GM19035 (cell line): ENCODE results near the gene THOC6.
"Not testable (repeated sequence)": the region's sequence is repeated elsewhere in the genome, so short reads cannot be mapped to it uniquely, and the experiment has no call there.

Experiments used
- ATAC-seq: cut with Tn5 transposase; IDR thresholded peaks from one replicate; pipeline ENCODE4 v1.9.1; 2021; ENCODE audit not compliant: unreplicated experiment

THOC6 gene

DNA sequence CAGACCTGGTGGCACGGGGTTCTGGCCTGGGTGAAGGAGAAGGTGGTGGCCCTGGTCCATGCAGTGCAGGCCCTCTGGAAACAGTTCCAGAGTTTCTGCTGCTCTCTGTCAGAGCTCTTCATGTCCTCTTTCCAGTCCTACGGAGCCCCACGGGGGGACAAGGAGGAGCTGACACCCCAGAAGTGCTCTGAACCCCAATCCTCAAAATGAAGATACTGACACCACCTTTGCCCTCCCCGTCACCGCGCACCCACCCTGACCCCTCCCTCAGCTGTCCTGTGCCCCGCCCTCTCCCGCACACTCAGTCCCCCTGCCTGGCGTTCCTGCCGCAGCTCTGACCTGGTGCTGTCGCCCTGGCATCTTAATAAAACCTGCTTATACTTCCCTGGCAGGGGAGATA lies 45.3 kb downstream of the THOC6 start:
- ATAC-seq, result not testable (repeated sequence)

DNA sequence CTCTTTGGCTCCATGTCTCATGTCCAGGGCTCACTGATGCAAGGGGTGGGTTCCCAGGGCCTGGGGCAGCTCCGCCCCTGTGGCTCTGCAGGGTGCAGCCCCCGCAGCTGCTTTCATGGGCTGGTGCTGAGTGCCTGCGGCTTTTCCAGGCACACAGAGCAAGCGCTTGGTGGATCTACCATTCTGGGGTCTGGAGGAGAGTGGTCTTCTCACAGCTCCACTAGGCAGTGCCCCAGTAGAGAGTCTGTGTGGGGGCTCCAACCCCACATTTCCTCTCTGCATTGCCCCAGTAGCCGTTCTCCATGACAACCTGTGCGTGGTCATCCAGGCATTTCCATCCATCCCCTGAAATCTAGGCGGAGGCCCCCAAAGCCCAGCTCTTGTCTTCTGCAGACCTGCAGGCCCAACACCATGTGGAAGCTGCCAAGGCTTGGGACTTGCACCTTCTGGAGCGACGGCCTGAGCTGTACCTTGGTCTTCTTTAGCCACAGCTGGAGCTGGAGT lies 46.8 kb downstream of the THOC6 start:
- no peak for ATAC-seq

DNA sequence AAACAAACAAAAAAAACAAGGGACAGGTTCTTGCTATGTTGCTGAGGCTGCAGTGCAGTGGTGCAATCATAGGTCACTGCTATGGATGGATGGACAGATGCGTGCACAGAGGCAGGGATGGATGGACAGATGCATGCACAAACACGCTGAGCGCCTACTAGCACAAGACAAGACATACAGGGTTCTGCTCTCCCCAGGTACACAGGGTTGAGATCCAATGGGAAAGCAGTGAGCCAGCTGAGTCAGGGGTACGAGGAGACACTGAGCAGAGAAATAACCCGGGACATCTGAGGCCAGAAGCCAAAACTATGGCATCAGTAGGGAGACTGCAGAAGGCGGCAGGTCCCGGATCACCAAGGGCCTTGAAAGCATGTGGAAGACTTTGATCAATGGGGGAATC lies 47.8 kb downstream of the THOC6 start:
- no peak for ATAC-seq

DNA sequence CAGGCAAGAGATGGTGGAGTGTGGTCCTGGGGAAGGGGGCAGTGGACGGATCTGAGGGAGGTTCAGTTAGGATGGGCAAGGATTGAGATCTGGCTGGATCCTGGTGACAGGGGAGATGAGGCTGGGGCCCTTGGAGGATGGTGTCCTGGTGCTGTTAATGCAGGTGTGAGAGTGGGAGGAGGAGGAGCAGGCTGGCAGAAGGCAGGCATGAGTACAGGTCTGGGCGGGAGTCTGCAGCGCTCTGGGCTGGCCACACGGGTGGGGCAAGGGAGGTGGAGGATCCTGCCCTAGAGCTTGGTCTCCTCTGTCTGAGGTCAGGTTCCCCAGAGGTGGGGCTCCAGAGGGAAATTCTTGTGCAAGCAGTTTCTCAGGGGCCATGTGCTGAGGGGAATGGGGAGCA lies 48.3 kb downstream of the THOC6 start:
- ATAC-seq, result not testable (repeated sequence)

DNA sequence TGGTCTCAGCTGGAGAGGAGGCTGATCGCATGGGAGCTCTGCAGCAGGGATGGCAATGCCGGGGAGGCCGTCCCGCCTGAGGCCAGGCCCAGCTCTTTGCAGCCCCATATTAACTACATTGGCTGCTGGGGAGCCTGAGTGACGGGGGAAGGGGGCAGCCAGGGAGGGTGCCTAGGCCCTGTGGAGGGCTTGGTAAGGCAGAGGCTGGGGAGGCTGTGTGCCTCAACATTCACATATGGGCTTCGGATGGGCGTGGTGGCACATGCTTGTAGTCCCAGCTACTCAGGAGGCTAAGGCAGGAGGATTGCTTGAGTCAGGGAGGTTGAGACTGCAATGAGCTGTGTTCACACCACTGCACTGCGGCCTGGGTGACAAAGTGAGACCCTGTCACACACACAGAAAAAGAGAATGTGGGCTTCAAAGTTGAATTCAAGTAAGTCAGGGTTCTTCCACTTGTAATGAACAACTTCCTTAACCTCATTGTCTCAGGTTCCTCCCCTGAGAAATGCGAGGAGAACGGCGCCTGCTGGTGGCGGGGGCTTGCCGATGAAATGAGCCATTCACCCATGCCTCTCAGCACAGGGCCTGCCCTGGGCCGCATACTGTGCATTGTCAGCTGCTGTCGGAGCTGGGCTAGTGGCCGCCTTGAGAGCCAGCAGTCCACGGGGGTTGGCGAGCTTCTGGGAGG lies 48.9 kb downstream of the THOC6 start:
- ATAC-seq, result not testable (repeated sequence)

GRCh38 chr16:3073448-3073847 lies 49.6 kb downstream of the THOC6 start:
- no peak for ATAC-seq

DNA sequence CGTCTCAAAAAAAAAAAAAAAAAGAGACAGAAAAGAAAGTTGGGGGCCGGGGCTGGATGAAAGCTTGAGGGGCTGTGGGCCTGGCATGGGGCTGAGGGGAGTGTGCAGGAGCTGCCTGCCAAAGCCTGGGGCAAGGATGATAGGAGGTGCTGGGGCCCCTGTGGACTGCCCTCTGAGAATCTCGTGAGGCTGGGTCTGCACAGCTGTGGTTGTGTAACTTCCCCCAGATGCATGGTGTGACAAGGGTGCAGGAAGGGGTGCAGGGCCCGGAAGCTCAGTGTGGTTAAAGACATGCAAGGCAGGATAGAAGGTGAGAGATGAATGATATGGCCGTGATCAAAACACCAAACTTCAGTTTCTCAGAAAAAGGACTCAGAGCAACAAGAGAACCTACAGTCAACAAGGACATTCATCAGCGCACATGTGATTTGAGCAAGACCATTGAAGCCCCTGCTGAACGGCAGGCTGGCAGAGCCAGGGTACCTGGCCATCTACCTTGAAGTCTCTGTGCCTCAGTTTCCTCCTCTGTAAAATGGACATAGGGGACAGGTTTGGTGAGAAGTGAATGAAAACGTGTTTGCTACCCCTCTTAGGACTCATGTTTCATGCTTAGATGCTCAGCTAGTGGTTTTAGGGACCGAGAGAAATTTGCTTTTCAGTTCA lies 51.2 kb downstream of the THOC6 start:
- peak; percentile 75 for ATAC-seq

- peak; percentile 12 for ATAC-seq
Observed at GRCh38 chr16:3075523-3075915, 51.7 kb downstream of the THOC6 start.

DNA sequence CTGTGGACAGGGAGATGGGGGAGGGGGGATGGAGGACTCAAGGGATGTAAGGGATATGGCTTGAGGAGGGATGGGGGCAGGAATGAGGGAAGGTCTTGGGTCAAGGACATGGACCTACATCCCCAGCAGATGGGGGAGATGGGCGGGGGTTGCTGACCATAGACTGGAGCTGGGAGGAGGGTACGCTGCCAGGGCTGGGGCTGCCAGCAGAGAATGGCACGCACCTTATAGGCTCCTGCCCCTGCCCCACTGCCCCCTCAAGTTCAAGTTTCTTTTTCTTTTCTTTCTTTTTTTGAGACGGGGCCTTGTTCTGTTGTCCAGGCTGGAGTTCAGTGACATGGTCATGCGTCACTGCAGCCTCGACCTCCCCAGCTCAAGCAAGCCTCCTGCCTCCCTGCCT lies 52.1 kb downstream of the THOC6 start:
- ATAC-seq, result not testable (repeated sequence)

DNA sequence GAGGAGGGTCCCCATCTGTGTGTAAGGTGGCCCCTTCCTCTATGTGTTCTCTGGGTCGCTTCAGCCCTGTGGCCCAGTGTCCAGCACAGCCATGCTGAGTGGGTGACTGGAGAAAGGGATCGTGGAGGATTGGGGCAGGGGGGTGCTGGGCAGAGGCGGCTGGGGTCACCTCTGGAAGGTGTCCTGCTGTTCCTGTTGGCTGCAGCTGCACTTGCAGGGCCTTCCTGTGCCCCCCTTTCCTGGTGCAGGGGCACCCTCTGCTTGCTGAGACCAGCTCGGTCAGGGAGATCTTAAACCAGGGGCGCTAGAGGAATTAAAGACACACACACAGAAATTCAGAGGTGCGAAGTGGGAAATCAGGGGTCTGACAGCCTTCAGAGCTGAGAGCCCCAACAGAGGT lies 52.7 kb downstream of the THOC6 start:
- no peak for ATAC-seq
